Measurements from ENCODE around the gene OTOA. TPM values are rescaled to one million over a fixed set of nuclear protein-coding genes. Genes with fewer than 3 reads are reported as not detected.
"Not testable (repeated sequence)": the region's sequence is repeated elsewhere in the genome, so short reads cannot be mapped to it uniquely, and the experiment has no call there.

OTOA gene
- total RNA-seq, 2 experiments from 2014 or later, result not detected

DNA sequence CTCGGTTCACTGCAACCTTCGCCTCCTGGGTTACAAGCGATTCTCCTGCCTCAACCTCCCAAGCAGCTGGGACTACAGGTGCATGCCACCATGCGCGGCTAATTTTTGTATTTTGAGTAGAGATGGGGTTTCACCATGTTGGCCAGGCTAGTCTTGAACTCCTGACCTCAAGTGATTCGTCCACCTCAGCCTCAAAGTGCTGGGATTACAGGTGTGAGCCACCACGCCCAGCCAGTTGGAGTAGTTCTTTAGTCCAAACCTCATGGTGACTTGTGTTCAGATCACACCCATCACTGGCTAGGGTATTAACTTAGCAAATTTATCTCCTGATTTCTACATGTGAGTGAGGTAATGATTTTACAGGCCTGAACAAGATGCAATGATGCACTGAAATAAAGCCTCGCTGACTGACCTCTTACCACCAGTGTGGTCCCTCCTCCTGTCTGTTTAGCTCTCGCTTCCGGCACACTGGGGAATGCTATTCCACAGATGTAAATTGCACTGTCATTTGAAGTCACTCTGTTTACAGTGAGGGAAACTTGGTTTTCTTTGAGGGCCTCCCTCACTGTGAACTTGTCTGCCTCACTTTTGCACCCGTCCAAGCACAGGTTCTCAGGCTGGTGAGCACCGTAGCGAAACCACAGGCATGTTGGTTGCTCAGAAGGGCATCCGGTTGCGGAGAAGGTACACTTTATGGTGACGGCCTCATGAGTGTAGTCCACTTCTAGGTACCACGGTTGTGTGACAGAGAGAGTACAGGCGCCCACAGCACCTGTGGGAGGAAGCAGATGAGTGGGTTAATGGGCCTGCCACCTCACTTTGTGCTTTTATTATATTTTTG, 16.8 kb upstream of the OTOA start:
- Histone ChIP-seq H3K9me2 (ENCODE audit: insufficient read depth, low read length) (no peaks in the 10 kb centered on the region), H3K79me2 (ENCODE audit: insufficient read depth, low read depth, low read length) (peaks cover 57% of the 10 kb centered on the region), H3K36me3 (ENCODE audit: insufficient read depth, low read length) (peaks cover 8% of the 10 kb centered on the region; the same call in 1 of the 2 replicates), H3K4me2 (ENCODE audit: low read length) (peak overlapping the region; percentile 74), H3K27ac (ENCODE audit: low read depth, low read length, poor library complexity, severe bottlenecking) (peak overlapping the region; percentile 95), H3K4me3 (ENCODE audit: low read depth, low read length, poor library complexity, severe bottlenecking) (peak overlapping the region; percentile 58), H3K4me1 (ENCODE audit: insufficient read depth, low read length, poor library complexity, severe bottlenecking) (peaks cover 87% of the 10 kb centered on the region), H2AFZ (ENCODE audit: low read length) (no peak overlapping the region; the same call in 1 of the 2 replicates), H3K9me3 (ENCODE audit: low read length) (no peaks in the 10 kb centered on the region), H4K20me1 (ENCODE audit: insufficient read depth, low read length) (no peaks in the 10 kb centered on the region)
- DNase-seq (ENCODE audit: low spot score), result peak; percentile 91
- intact Hi-C loops (cut with micrococcal nuclease; ENCODE audit: unreplicated experiment), result loop anchor here (1.0 kb wide), 1 partner anchor 10 kb away; no protein-coding TSS in a partner anchor
- no TSS peak for BruUV-seq (replicated peaks)
- POLR2A ChIA-PET, result interaction anchor here (0.8 to 2.1 kb wide), 5 partner anchors 50 to 140 kb away, joined by 3 to 10 read pairs (median 4); no protein-coding TSS in a partner anchor
- no peak for TF ChIP-seq EZH2phosphoT487 (IDR thresholded peaks at IDR 0.05; ENCODE audit: borderline replicate concordance, low read depth, low read length)
- TF ChIP-seq, protein P1, sequence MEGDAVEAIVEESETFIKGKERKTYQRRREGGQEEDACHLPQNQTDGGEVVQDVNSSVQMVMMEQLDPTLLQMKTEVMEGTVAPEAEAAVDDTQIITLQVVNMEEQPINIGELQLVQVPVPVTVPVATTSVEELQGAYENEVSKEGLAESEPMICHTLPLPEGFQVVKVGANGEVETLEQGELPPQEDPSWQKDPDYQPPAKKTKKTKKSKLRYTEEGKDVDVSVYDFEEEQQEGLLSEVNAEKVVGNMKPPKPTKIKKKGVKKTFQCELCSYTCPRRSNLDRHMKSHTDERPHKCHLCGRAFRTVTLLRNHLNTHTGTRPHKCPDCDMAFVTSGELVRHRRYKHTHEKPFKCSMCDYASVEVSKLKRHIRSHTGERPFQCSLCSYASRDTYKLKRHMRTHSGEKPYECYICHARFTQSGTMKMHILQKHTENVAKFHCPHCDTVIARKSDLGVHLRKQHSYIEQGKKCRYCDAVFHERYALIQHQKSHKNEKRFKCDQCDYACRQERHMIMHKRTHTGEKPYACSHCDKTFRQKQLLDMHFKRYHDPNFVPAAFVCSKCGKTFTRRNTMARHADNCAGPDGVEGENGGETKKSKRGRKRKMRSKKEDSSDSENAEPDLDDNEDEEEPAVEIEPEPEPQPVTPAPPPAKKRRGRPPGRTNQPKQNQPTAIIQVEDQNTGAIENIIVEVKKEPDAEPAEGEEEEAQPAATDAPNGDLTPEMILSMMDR (conservative IDR thresholded peaks at IDR 0.05; ENCODE audit: low read length), result no peak
- CTCF ChIA-PET (ENCODE audit: unreplicated experiment), result interaction anchor here (1.7 kb wide), 1 partner anchor 10 kb away, joined by 4 read pairs; no protein-coding TSS in a partner anchor

- no peaks in the 10 kb centered on the region for H4K20me1 ChIP-seq (ENCODE audit: insufficient read depth, low read length)
- intact Hi-C loops (cut with micrococcal nuclease; ENCODE audit: unreplicated experiment), result loop anchor here (1.0 kb wide), 1 partner anchor 10 kb away; no protein-coding TSS in a partner anchor
- POLR2A ChIA-PET, result interaction anchor here (0.6 to 1.0 kb wide), 3 partner anchors 10 to 180 kb away, joined by 3 read pairs; no protein-coding TSS in a partner anchor
Observed at GRCh38 chr16:21647562-21648164, 16.1 kb upstream of the OTOA start.

DNA sequence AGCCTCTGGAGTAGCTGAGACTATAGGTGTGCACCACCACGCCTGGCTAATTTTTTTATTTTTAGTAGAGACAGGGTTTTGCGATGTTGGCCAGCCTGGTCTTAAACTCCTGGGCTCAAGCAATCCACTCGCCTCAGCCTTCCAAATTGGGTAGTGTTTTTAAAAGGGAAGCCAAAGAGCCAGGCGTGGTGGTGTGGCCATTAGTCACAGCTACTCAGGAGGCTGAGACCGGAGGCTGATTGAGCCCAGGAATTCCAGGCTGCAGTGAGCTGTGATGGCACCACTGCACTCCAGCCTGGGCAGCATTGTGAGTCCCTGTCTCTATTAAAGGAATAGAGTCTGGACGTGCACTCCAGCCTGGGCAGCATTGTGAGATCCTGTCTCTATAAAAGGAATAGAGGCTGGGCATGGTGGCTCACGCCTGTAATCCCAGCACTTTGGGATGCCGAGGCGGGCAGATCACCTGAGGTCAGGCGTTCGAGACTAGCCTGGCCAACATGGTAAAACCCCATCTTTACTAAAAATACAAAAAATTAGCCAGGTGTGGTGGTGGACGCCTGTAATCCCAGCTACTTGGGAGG, 13.9 kb upstream of the OTOA start:
- peaks cover 11% of the 10 kb centered on the region for H3K36me3 ChIP-seq (ENCODE audit: insufficient read depth, low read length)
- BruUV-seq (replicated peaks); H3K9me3 ChIP-seq (ENCODE audit: low read length); H4K20me1 ChIP-seq (ENCODE audit: insufficient read depth, low read length); intact Hi-C loops (cut with micrococcal nuclease; ENCODE audit: unreplicated experiment); H3K4me2 ChIP-seq (ENCODE audit: low read length); H3K9me2 ChIP-seq (ENCODE audit: insufficient read depth, low read length); H3K4me3 ChIP-seq (ENCODE audit: low read depth, low read length, poor library complexity, severe bottlenecking); DNase-seq (ENCODE audit: low spot score); POLR2A ChIA-PET; H2AFZ ChIP-seq (ENCODE audit: low read length); CTCF ChIA-PET (ENCODE audit: unreplicated experiment); H3K27ac ChIP-seq (ENCODE audit: low read depth, low read length, poor library complexity, severe bottlenecking): not testable (repeated sequence)
- H3K79me2 ChIP-seq (ENCODE audit: insufficient read depth, low read depth, low read length), result peaks cover 34% of the 10 kb centered on the region; the same call in 1 of the 2 replicates
- peaks cover 77% of the 10 kb centered on the region for H3K4me1 ChIP-seq (ENCODE audit: insufficient read depth, low read length, poor library complexity, severe bottlenecking)

More at GRCh38 chr16:21647562-21648164, 16.1 kb upstream of the OTOA start:
- H3K79me2 ChIP-seq (ENCODE audit: insufficient read depth, low read depth, low read length), result peaks cover 56% of the 10 kb centered on the region; the same call in 1 of the 2 replicates
- H3K4me1 ChIP-seq (ENCODE audit: insufficient read depth, low read length, poor library complexity, severe bottlenecking), result peaks cover 87% of the 10 kb centered on the region
- CTCF ChIA-PET (ENCODE audit: unreplicated experiment), result no interaction called here
- H3K36me3 ChIP-seq (ENCODE audit: insufficient read depth, low read length), result peaks cover 8% of the 10 kb centered on the region; the same call in 1 of the 2 replicates
- TF ChIP-seq, protein P1 (conservative IDR thresholded peaks at IDR 0.05; ENCODE audit: low read length), result no peak
- no peak for TF ChIP-seq EZH2phosphoT487 (IDR thresholded peaks at IDR 0.05; ENCODE audit: borderline replicate concordance, low read depth, low read length)
- H2AFZ ChIP-seq (ENCODE audit: low read length), result no peak overlapping the region
- BruUV-seq (replicated peaks), result no TSS peak
- H3K4me2 ChIP-seq (ENCODE audit: low read length), result peak overlapping the region; percentile 74
- H3K4me3 ChIP-seq (ENCODE audit: low read depth, low read length, poor library complexity, severe bottlenecking), result peak overlapping the region; percentile 58
- H3K9me2 ChIP-seq (ENCODE audit: insufficient read depth, low read length), result no peaks in the 10 kb centered on the region
- peak overlapping the region; percentile 95 for H3K27ac ChIP-seq (ENCODE audit: low read depth, low read length, poor library complexity, severe bottlenecking)
- H3K9me3 ChIP-seq (ENCODE audit: low read length), result no peaks in the 10 kb centered on the region
- DNase-seq (ENCODE audit: low spot score), result no peak

Measured in OCI-LY7 (cell line).